A549 (cell line): ENCODE results near the gene ROR1.

ENCODE experiments used
- ESRRA ChIP-seq: fragments of 150-350 bp; IDR thresholded peaks from 2 replicates; pipeline ENCODE4 v1.6.1; 2014; ENCODE audit warnings: mild to moderate bottlenecking, low read length, borderline replicate concordance
- TF ChIP-seq, protein P1 (sequence below): fragments of >200 bp; sonication (Bioruptor Twin); formaldehyde crosslinking; IDR thresholded peaks from 3 replicates; pipeline ENCODE4 v1.5.1; 2016

- TF ChIP-seq, protein P1, sequence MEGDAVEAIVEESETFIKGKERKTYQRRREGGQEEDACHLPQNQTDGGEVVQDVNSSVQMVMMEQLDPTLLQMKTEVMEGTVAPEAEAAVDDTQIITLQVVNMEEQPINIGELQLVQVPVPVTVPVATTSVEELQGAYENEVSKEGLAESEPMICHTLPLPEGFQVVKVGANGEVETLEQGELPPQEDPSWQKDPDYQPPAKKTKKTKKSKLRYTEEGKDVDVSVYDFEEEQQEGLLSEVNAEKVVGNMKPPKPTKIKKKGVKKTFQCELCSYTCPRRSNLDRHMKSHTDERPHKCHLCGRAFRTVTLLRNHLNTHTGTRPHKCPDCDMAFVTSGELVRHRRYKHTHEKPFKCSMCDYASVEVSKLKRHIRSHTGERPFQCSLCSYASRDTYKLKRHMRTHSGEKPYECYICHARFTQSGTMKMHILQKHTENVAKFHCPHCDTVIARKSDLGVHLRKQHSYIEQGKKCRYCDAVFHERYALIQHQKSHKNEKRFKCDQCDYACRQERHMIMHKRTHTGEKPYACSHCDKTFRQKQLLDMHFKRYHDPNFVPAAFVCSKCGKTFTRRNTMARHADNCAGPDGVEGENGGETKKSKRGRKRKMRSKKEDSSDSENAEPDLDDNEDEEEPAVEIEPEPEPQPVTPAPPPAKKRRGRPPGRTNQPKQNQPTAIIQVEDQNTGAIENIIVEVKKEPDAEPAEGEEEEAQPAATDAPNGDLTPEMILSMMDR = no peak
- no peak for TF ChIP-seq ESRRA
Observed at GRCh38 chr1:63981408-63981773, 207.6 kb downstream of the ROR1 start.
